ENCODE data around the gene CDYL2.

Gene CDYL2

DNA sequence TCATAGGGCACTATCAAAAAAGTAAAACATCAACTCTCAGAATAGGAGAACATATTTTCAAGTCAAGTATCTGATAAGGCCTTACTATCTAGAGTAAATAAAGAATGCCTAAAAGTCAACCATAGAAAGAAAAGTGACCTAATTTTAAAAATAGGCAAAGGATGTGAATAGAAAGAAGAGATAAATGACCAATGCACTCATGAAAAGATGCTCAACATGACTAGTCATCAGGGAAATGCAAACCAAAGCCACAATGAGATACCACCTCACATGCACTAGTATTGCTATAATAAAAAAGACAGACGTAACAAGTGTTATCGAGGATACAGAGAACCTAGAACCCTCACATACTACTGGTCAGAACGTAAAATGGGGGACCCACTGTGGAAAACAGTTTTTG is 172.8 kb downstream of the CDYL2 start:
- in situ Hi-C loops (cut with MboI; ENCODE audit: low pct_unique_long_range_greater_than_20kb, low sequenced_read_pairs, unreplicated experiment), result no loop called here
- TF ChIP-seq, protein P1, sequence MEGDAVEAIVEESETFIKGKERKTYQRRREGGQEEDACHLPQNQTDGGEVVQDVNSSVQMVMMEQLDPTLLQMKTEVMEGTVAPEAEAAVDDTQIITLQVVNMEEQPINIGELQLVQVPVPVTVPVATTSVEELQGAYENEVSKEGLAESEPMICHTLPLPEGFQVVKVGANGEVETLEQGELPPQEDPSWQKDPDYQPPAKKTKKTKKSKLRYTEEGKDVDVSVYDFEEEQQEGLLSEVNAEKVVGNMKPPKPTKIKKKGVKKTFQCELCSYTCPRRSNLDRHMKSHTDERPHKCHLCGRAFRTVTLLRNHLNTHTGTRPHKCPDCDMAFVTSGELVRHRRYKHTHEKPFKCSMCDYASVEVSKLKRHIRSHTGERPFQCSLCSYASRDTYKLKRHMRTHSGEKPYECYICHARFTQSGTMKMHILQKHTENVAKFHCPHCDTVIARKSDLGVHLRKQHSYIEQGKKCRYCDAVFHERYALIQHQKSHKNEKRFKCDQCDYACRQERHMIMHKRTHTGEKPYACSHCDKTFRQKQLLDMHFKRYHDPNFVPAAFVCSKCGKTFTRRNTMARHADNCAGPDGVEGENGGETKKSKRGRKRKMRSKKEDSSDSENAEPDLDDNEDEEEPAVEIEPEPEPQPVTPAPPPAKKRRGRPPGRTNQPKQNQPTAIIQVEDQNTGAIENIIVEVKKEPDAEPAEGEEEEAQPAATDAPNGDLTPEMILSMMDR (IDR thresholded peaks at IDR 0.05; ENCODE audit: extremely low read depth, insufficient read depth, missing control alignments), result no peak
- no peak for DNase-seq (ENCODE audit: low spot score)

DNA sequence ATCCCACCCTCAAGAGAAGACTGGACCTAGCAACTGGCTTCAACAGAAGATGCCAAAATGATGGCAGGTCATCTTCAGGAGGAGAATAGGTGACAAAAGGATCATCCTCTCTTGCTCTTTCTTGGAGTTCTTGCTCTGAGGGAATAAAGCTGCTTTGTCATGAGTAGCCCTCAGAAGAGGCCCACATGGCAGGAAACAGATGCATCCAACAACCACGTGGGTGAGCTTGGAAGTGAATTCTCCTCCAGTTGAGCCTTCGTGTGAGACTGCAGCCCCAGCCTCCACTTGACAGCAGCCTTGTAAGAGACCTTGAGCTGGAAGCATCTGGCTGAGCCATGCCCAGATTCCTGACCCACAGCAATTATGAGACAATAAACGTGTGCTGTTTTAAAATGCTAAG is 176.1 kb downstream of the CDYL2 start:
- in situ Hi-C loops (cut with MboI; ENCODE audit: low pct_unique_long_range_greater_than_20kb, low sequenced_read_pairs, unreplicated experiment), result no loop called here
- TF ChIP-seq, protein P1 (IDR thresholded peaks at IDR 0.05; ENCODE audit: extremely low read depth, insufficient read depth, missing control alignments), result no peak
- DNase-seq (ENCODE audit: low spot score), result no peak

DNA sequence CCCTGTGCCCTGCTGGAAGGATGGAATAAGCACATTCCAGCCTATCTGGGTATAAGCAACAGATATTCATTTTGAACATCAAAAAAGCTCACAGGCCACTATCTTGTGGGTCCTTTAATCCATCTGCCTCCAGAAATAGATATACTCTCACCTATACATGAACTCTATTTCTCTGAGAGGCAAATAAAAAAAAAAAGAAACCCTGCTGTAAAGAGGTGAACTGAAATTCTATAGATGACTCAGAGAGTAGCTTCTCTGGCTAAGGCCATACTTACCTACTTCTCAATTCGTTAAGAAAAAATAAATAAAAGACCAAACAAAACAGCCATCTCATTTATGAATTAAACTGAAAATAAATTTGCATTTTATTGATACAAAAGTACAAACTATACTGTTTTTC is 177.3 kb downstream of the CDYL2 start:
- TF ChIP-seq, protein P1 (IDR thresholded peaks at IDR 0.05; ENCODE audit: extremely low read depth, insufficient read depth, missing control alignments), result no peak
- DNase-seq (ENCODE audit: low spot score), result peak; percentile 74
- in situ Hi-C loops (cut with MboI; ENCODE audit: low pct_unique_long_range_greater_than_20kb, low sequenced_read_pairs, unreplicated experiment), result no loop called here

DNA sequence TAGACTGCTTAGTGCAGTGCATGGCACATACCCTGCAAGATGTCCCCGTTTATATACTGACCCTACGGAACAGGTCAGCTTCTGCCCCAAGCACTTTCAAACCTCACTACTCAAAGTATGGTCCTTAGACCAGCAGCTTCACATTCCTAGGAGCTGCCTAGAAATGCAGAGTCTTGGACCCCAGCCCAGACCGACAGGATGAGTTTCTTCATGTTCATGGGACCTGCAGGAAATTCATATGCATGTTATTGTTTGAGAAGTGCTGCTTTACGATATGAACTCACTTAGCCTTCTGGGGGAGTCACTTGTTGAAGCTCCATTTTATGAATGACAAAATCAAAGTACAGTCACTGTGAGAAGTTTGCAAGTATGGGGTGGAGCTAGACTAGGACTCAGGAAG is 181.0 kb downstream of the CDYL2 start:
- no peak for DNase-seq (ENCODE audit: low spot score)
- in situ Hi-C loops (cut with MboI; ENCODE audit: low pct_unique_long_range_greater_than_20kb, low sequenced_read_pairs, unreplicated experiment), result no loop called here
- TF ChIP-seq, protein P1 (IDR thresholded peaks at IDR 0.05; ENCODE audit: extremely low read depth, insufficient read depth, missing control alignments), result no peak

DNA sequence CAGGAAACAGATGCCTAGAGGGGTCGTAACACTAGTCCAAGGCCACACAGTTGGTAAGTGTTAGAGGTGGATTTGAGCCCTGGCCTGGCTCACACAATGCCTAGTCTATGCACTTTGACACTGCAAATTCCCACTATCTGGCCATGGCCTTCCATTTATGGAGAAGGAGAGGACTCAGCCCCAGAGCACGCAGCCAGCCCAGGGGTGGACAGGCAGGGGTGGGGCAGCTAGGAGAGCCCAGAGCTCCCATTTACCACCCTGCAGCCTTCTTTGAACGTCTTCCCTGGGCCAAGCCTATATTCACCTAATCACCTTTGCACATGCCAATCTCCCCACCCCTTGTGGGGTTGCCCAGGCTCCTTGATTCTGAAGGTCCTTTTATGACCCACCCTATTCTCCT is 182.4 kb downstream of the CDYL2 start:
- TF ChIP-seq, protein P1 (IDR thresholded peaks at IDR 0.05; ENCODE audit: extremely low read depth, insufficient read depth, missing control alignments), result no peak
- DNase-seq (ENCODE audit: low spot score), result no peak
- in situ Hi-C loops (cut with MboI; ENCODE audit: low pct_unique_long_range_greater_than_20kb, low sequenced_read_pairs, unreplicated experiment), result no loop called here

DNA sequence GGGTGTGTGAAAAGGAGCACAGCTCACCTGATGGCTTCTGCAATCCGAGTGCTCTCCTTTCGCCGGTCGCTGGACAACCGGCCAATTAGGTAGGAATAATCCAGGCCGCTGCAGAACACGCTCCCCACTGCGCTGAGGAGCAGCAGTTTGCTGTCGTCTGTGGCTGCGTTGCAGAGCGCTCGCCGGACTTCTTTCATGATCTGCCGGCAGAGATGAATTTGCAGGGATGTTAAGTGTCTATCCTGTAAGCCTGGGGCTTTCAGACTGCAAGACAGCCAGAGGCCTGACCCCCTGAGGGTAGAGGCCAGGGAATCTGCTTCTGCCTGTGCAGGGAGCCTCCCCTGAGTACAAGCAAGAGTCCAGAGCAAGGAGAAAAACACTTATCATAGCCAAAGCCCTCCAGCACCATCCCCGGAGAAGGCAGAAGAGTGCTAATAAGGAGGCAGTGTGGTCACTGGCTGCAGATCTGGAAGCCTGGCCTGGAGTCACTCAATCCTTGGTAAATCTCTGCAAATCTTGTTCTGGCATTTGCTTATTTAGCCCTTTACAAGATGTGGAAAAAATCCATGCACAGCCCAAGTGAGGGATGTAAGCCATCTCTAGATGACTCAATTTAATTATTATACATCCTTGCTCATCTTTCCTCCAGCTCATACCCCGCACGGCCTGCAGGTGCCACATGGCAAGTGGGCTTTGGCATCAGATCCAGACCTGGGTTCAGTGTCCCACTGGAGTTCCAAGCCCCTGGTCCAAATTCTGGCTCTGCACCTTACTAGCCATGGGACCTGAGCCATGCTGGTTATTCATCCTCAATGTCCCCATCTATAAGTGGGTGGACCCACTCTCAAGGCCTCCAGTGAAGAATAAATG is 183.4 kb downstream of the CDYL2 start:
- TF ChIP-seq, protein P1 (IDR thresholded peaks at IDR 0.05; ENCODE audit: extremely low read depth, insufficient read depth, missing control alignments), result no peak
- in situ Hi-C loops (cut with MboI; ENCODE audit: low pct_unique_long_range_greater_than_20kb, low sequenced_read_pairs, unreplicated experiment), result no loop called here
- DNase-seq (ENCODE audit: low spot score), result no peak

Data from GM13977 (cell line).